Measurements from ENCODE around the gene KLHL3.

Gene KLHL3

DNA sequence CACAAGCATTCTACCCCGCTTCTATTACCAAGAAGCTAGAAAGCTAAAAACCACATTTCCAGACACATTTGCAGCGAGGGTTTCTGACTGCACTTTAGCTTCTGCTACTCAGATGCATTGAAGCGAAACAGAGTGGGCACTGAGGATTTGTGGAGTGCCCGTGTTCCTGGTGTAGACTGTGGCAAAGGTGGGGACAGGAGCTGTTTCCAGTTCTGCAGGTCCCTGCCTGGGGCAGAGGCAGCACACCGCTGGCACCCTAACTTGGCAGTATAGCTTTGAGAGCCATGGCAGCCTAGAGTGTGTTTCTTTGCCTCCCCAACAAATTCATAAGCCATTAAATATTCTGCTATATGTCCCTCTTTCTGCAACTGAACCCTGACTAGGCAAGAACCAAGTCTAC lies 128.1 kb downstream of the KLHL3 start:
- DNase-seq = no peak

DNA sequence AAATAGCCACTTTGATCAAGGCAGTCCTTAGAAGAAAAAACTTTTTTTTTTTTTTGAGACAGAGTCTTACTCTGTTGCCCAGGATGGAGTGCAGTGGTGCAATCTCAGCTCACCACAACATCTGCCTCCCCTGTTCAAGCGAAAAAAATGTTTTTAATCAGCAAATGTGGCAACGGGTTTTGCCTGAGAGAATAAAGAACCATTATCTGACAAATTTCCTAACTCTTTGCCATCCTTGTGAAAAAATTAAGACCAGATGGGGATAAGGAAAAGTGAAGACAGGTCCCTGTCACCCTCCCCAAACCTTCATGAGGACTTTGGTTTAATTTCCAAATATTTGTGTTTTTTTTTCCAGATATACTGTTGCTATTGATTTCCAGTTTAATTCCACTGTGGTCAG lies 129.5 kb downstream of the KLHL3 start:
- DNase-seq = no peak

DNA sequence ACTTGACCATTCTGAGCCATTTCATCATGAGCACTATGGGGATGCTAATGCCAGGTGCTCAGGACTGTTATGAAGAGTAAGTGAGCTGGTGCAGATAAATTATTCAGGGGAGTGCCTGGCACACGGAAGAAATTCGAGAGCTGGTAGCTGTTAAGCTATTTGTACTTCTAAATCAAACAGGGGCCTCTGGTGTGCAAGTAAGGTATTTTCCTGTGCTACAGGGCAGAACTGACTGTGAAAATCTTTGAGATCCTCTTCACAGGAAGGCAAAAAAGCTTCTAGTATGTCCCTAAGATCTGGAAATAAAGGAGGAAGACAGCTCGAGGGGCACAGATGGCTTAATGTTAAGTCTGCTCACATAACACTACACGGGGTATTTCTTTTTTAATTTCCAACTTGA lies 130.5 kb downstream of the KLHL3 start:
- DNase-seq = peak; percentile 48

DNA sequence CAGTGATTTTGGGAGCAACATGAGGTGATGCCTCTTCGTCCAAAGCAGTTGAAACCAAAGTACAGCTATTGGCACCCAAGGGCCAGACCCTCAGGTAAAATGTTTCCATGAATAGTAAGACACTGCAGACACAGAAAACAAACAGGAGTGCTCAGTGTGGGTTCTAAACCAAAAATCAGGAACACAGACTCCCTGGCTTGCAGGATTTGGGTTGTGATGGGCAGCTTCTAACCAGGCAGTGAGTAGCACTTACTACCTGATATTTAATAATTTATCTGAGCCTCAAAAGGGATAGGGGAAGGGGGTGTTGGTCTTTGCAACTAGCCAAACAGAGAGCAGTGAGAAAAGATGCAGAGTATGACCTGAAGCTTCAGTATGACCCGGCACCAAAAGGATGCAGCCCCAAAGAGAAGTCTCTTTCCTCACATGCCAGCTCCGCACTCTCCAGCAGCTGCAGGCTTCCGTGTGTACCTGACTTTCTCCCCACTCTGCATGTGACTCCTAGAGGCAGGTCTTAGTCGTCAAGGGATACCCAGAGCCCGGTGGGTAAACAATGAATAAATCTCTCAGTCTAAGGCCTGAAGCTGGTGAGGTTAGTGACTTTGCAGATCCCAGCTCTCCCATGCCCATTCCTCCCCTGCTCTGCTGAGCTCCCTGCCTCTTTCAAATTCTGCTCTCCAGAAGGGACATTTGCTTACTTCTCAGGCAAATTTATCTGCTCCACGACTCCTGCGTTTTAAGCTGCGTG lies 131.4 kb downstream of the KLHL3 start:
- no peak for DNase-seq

DNA sequence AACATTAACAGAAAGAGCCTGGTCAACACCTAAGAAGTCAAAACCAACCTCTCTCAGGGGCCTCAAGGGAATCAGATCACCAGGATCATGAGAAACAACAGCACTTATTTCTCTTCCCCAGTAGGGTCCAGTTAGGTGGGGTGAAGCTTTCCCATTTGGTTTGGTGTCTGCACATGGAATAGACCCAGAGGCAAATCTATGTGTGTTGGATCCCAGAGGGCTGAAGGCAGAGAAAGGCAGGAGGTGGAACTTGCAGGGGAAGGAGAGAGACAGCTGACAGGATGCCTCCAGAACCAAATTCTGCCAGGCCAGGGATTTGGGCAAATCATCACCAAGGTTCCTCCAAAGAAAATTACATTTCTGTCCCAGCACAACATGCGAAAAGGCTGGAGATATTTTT lies 132.0 kb downstream of the KLHL3 start:
- no peak for DNase-seq

DNA sequence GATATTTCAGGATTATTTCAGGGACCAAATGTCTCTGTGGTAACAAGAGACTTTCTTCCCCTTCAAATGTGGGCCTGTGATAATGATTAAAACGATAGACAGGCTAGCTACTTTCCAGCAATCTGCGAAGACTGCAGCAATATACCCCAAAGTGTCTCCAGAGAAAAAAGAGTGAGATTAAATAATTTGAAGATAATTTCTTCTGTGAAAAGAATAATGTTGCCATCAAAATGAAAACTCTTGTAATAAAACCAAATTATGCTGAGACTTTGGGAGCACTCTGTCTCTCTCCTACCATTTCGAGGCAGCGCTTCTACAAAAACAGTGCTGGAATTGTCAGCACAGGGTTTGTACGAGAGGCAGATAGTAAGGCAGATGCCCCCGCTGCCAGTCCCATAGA lies 132.5 kb downstream of the KLHL3 start:
- no peak for DNase-seq

DNA sequence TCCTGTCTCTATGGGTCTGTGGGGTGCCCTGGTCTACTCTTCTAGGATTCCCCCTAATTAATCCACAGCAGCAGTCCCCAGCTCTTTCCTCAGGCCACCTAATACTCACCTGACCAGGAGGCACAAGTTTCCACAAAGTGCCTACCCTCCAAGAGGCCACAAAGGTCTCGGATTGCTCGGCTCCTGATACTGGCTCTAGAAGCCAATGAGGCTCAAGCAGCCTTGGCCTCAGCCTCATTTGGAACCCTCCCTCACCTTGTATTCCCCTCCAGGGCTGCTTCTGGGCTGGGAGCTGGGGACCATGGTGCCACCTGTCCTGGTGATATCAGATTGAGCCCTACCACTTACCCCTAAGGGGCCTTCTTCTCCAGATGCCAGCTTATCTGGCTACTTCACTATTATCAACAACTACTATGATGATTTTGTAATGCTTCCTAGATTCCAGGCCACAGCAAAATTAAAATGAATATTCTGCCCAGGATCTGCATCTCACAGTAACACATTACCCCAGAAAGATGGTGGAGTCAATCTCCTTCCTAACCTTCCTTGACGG lies 133.1 kb downstream of the KLHL3 start:
- no peak for DNase-seq

DNA sequence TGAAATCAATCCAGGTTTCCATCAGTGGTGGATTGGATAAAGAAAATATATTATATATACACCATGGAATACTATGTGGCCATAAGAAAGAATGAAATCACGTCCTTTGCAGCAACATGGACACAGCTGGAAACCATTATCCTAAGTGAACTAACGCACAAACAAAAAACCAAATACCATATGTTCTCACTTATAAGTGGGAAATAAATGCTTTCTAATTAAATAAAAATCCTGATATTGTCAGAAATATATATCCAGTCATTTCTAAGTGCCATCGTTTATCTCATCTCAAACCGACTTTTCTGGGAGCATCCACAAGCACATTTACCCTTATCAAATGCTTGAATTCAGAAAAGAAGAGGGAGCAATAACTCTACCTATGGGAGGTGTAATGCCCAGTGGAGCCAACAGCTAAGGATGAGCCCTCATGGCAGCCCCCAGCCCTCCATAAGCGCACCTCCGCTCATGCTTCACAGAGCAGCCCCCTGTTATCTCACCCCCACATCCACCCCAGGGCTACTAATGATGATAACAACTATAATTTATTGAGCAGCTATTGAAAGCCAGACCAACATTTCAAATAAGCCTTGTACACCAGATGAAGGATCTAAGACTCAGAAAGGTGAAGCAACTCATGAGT lies 135.0 kb downstream of the KLHL3 start:
- DNase-seq = no peak

DNA sequence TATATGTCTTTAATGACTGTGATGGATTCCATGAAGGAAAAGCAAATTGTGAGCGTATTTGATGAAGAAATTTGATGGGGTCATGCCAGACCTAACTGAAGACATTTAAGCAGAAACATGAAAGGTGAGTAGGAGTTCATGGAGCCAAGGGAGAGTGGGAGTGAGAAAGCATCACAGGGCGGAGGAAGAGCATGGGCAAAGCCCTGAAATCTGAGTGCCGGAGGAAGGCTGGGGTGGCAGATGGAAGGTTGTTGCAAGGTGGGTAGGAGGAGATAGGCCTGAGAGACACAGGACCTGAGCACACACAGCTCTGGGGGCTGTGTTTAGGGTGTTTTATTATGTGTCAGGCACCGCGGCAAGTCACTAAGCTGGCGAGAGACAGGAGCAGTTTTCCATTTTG lies 136.4 kb downstream of the KLHL3 start:
- no peak for DNase-seq

DNA sequence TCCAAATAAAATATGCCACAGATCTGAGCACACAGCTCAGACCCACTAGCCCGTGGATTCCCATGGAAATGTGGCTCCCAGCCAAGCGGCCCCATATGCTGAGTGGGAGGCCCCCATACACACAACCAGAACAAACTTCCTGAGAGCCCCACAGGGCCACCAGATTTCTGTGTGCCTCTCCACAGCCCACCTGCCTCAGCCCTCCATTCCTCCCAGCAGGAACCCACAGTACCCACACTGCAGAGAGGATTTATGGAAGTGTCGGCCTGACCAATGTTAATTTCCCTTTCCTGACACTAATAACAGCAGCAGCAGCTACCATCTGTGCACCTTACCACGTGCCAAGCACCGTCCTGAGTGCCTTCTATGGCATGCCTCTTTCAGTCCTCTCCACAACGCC lies 137.5 kb downstream of the KLHL3 start:
- DNase-seq = peak; percentile 73

DNA sequence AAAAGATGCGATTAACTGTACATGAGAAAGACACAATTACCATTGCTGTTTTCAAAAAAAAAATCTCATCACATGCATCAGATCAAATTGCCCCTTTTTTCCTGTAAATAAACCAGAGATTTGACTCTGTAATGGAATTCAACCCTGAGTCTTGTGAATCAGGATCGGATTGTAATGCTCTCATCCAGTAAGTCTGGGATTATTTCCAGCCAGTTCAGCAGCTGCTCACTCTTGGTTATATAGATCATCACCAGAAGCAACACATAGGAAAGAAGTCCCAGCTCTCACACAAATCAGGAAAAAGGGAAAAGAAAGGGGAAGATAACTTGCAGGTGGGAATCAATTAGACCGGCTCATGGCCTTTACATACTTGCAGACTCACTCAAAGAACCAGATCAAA lies 138.9 kb downstream of the KLHL3 start:
- no peak for DNase-seq

DNA sequence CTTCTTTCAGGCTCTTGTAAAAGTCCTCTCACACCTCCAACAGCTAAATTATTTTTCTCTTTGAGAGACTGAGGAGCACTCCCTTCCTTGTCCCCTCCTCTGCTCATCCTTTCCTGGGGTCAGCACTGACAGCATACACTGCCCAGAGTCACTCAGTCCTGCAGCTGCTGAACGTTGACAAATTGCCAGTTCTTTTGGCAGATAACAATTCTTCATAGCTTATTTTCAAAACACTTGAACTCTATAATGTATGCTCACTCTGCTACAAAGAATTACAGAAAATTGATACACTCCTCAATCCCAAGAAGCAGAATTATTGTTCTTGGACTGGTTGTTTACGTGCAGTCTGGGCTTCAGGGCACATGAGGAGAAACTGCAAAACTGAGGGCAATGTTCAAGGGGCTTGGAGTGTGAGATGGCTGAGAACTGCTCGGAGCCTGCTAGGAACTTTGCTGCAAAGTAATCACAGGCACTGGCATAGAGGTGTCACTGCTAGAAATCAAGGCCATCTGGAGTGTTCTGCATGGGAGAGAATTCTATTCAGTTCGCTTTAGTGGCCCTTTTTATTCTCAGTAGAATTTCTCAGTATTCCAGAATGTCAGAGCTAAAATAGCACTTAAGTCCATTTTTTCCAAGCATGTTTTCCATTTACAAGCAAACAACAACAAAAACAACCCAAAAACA lies 140.4 kb downstream of the KLHL3 start:
- peak; percentile 23 for DNase-seq

DNA sequence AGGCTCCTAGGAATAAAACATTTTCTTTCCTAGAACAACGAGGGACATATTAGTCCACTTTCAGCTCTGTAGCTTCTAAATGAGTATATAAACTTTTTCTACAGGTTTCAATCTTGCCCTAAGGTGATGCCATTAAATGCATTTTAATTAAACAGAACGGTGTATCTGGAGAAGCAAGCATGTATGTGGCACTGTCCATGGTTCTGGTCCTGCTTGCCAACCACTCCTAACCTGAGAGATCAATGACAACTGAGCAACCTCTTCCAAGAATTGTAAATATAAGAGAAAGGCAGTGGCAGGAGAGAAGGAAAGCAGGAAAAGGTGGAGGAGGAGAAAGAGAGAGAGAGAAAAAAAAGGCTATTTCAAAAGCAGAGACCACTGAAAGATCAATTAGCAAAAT lies 141.2 kb downstream of the KLHL3 start:
- DNase-seq = no peak

DNA sequence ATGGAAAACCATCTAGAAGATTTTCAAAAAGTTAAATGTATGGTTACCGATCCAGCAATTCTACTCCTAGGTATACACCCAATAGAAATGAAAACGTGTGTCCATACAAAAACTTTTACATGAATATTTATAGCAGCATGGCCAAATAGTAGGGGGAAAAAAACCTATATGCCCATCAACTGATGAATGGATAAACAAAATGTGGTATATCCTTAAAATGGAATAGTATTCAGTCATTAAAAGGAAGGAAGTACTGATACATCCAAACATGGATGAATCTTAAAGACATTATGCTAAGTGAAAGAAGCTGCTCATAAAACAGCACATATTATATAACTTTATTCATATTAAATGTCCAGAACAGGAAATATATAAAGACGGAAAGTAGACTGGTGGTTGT lies 143.6 kb downstream of the KLHL3 start:
- DNase-seq = no peak

DNA sequence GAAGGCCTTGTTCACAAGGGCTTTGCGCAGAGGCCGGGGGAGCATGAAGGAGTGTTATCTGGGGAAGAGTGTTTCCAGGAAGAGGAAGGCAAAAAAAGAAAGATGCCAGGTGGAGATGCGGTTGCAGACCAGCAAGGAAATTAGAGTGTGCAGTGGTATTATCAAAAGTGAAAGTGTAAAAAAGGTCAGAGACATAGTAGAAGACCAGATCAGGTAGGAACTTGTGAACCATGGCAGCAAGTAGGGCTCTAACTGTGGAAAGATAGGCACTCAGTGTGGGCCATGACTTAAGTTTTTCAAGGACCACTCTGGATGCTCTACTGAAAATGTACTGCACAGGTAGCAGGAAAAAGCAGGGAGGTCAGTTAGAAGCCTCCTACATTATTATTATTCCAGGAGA lies 146.7 kb downstream of the KLHL3 start:
- DNase-seq = no peak

DNA sequence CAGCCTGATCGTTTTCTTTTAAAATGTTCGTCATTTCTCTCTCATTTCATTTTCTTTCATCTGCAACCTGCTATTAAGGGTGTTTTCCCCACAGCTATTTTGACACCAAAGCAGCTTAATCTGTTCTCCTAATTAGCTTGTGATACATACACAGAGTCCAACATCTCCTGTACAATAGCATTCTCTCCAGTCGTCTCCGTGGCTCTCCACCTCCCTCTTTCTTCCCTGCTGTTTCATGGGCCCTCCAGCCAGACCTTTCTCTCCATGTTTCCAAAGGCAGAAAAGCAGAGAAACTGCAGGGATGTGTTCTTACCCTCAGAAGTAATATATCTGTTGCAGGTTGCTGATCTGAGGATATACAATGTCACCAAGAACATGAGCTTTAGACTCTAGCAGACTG lies 148.0 kb downstream of the KLHL3 start:
- no peak for DNase-seq

DNA sequence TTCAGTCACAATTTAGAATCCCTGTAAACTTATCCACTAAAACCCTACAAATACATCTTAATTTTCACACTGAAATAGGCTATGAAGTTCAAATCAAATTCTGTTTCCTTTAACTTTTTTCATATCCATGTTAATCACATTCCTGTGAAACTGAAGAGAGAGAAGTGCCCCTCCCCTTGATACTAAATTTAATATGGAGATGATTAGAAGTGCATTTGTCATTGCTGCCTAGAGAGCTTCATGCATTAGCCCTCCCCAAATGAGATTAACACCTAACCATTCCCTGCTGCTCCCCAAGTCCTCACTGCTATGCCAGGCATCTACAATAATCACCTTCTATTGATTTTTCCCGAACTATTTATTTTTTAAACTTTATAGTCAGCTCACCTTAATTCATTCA lies 151.6 kb downstream of the KLHL3 start:
- DNase-seq = no peak

DNA sequence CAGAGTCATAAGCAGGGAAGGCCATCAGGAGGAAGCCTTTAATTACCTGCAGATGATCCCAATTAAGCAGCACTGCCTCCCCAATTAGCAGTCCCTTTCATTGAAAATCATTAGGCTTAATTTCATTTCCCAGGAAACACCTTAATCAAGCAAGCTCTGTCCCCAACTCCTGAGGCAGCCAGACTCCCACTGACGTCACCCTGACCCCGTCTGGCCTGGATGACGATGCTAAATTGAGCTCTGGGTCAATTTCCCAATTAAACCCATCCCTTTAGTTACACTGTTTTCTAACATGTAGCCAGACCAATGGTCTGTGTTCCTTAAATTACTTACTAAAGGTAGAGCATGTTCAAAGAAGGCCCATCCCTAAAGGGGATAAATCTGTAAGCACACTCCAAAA lies 152.8 kb downstream of the KLHL3 start:
- no peak for DNase-seq

DNA sequence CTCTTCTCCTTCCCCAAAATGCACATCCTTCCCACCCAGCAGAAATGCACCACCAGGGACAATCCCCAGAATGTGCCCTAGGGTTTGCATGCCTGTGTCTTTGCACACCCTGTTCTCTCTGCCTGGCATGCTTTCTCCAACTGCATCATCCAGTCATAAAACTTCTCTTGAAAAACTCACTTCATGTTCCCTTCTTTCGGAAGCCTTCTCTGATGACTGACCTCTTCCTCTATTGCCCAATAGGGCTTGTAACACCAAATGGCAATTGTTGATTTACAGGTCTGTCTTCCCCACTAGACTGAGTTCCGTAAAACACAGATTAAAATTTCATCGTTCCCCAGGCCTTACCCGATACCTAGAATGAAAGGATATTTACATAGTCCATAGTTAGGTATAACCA lies 153.7 kb downstream of the KLHL3 start:
- no peak for DNase-seq

DNA sequence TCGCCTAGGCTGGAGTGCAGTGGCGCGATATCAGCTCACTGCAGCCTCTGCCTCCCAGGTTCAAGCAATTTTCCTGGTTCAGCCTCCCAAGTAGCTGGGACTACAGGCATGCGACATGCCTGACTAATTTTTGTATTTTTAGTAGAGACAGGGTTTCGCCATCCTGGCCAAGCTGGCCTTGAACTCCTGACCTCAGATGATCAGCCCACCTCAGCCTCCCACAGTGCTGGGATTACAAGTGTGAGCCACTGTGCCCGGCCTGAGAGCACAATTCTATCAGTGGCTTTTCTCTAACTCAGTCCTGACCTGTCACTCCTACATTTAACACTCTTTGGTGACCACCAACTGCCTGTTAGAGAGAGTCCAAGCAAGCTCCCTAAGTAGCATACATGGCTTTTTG lies 154.1 kb downstream of the KLHL3 start:
- DNase-seq = no peak

DNA sequence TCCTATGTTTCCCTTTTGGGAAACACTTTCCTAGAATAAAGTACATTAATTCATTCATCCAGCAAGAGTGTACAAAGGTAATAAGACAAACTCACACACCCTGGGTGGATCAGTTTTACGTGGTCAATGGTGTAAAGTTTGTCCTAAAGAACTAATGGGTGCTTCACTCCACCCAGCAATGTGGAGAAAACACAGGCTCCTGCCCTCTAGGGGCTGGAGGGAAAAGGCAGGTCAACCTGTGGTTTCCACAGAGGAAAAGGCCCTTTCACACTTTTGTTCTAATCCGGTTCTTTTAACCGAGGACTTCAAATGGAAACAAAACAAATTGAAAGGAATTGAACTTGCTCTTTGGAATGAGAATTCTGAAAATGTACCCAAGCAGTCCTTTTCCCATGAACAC lies 155.9 kb downstream of the KLHL3 start:
- DNase-seq = no peak

DNA sequence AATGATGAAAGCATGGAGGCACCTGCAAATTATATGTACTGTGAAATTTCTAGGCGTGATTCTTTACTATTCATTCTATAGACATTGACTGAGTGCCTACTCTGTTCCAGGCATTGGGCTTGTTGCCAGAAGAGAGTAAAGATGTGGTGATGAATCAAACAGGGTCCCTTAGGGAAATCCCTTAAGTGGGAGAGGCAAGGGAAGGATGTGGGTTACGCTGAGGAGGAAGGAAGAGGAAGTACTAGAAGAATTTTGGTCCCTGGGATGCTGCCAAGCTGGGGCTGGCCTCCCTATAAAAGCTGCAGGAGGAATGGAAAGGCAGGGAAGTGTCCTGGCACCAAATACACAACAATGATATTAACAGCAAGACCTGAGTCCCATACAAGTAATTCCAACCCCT lies 160.0 kb downstream of the KLHL3 start:
- no peak for DNase-seq

DNA sequence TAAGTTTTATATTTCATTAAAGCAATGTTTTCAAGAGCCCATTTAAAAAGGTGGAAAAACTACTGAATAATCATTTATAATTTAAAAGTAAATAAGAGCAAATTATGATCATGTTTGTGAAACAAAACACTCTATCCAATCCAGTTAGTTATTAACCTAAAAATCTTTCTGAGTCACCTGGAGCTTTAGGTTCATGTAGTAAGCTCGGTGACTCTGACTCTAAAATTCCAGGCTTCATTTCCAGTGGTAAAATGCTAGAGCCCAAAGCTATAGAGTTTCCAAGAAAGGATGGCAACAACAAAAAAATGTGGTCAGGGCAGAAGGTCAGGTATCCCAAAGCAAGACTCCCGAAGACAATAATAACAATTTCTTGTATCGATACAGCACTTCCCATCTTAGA lies 160.7 kb downstream of the KLHL3 start:
- DNase-seq = no peak

DNA sequence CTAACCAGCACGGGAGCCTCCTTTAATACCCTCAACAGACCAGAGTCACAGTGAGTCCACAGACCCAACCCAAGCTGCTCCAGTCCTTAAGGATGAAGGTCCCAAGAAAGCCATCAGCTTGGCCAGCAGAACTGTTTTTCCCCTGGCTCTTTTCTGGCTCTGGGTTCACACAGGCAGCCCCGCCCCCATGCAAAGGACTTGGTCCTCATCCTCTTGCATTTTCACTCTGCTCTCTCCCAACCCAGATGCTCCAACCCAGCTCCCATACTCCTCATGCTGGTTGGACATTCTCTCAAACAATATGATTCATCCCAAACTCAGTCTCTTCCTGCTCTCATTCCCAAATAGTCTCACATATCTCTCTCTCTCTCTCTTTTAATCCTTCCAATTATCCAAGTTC lies 162.5 kb downstream of the KLHL3 start:
- no peak for DNase-seq
